GM21360 (cell line): ENCODE results near the gene EXOC6.

Experiments used
- ATAC-seq: cut with Tn5 transposase; IDR thresholded peaks from one replicate; pipeline ENCODE4 v1.9.1; 2021; ENCODE audit warnings: mild to moderate bottlenecking, moderate library complexity; ENCODE audit not compliant: unreplicated experiment

EXOC6 gene, protein sequence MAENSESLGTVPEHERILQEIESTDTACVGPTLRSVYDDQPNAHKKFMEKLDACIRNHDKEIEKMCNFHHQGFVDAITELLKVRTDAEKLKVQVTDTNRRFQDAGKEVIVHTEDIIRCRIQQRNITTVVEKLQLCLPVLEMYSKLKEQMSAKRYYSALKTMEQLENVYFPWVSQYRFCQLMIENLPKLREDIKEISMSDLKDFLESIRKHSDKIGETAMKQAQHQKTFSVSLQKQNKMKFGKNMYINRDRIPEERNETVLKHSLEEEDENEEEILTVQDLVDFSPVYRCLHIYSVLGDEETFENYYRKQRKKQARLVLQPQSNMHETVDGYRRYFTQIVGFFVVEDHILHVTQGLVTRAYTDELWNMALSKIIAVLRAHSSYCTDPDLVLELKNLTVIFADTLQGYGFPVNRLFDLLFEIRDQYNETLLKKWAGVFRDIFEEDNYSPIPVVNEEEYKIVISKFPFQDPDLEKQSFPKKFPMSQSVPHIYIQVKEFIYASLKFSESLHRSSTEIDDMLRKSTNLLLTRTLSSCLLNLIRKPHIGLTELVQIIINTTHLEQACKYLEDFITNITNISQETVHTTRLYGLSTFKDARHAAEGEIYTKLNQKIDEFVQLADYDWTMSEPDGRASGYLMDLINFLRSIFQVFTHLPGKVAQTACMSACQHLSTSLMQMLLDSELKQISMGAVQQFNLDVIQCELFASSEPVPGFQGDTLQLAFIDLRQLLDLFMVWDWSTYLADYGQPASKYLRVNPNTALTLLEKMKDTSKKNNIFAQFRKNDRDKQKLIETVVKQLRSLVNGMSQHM

DNA sequence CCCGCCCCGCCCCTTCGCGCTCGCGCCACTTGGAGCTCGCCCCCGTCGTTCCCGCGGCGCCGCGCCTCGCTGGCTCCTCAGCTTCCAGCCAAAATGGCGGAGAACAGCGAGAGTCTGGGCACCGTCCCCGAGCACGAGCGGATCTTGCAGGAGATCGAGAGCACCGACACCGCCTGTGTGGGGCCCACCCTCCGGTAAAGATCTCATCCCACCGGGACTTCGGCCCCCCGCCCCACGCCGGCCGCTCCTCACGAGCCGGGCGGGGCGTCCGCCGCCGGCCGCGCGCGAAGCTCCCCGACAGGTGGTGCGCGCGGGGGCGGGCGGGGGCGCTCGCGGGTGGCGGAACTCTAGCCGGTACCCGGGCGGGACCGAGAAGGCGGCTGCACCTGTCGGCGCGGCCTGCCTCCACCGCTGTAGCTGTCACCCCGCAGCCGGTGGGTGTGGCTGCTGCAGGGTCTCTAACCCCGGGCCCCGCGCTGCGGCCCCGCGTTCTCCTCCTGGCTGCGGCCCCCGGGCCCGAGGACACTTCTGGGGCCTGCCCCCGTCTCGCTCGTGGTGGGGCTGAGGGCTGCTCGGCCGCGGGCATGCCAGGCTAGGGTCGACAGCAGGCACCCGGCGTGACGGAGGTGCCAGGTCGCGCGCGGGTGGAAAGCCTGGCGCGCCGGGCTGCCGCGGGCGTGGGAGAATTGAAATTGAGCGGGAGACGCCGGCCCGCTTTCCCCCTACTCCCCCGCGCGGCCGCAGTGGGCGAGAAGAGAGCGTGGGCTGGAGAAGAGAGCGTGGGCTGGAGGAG, at the start of gene EXOC6:
EXOC6 (plus strand) TSS at position 80 of the 793 bp plus-strand sequence; CDS start at position 94, 14 bp downstream.
- peak; percentile 71 for ATAC-seq

DNA sequence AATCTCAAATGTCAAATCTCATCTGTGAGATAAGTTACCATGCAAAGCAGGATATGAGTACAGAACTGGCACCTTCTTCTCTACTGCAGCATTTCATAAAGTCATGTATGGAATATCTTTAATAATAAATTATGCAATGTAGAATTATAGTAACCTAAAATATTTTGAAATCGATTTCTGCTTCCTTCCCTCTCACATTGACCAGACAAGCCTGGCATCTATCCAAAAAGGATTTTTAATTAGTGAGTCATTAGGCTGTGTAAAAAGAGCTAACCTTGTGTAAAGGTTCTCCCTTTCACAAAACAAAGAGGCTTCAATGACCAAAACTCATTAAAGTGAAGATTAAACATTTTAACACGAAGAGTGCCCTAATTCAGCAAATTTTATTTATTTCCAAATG, 48.8 kb upstream of the EXOC6 start:
- no peak for ATAC-seq

DNA sequence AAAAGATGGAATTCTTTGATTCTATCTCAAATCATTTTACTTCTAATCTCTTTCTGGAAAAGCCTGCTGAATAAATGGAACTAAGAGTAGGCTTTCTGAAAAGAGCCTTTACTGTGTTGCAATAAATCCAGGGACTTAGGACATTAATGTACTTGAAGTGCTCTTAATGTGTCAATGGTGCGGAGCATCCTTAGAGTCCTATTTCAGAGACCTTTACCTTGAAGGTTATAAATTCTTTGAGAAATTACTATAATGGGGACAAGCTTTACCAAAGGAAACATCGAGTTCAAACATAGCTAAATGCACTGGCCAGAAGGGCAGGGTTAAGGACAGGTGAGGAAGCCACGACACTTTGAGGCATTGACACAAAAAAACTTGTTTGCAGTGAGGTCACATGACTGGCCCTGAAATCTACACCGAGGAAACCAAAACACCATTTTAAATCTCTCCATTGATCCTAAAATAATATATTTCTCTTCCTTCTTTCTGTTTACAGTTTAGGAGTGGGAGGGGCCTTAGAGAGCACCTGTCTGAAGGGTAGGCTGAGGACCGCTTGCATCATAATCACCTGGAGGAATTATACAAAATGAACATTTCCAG, 48.1 kb upstream of the EXOC6 start:
- no peak for ATAC-seq

DNA sequence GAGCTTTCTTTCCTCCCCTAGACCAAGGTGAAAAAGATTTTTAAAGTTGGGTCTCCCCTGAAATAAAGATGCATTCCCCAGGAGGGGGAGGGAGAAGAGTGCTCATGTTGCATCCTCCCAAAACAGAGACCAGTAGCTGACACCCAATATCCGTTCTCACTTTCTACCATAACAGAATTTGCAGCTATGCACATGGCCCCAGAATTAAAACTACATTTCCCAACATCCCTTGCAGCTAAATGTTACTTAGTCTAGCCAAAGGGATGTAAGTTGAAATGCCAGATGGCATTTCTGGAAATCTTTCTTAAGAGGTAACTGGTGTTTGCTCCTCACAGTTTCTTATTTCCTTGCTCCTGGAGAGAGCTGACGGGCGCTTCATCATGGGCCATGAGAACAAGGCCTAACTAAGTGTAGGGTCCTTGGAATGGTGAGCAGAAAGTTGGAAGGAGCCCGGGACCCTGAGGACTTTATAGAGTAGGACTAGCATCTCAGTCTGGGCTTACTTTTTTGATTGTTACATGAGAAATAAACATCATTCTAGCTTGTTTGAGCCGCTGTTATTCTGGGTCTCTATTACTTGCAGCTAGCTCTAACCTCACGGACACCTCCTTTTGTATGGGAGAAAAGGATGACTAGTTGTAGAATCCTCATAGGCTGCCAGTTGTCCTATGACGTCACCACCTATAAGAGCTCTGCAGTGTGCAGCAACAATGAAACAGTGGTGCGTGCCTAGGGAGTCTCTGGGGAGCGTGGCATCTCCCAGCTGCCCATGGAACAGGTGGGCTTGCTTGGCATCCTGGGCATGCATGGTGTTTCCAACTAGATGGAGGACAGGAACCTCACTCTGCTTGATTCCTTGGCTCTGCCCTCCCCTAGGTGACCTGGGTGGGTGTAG, 46.1 kb upstream of the EXOC6 start:
- no peak for ATAC-seq

DNA sequence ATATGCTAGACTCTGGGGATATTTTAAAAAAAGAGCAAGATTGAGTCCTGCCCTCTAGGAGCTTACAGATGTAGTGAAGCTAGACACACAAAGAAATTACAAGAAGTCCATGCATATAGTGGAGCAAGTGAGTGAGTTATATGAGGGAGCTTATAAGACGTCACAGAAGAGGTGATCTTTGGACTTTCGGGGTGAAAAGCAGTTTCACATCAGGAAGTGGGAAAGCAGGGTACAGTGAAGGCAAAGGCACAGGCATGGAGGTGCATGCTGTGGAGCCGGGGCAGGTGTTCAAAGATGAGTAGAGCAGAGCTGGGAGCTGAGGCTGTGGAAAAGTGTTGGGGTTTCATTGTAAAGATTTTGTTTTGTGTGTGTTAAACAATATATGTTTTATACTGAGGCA, 38.5 kb upstream of the EXOC6 start:
- ATAC-seq, result no peak

DNA sequence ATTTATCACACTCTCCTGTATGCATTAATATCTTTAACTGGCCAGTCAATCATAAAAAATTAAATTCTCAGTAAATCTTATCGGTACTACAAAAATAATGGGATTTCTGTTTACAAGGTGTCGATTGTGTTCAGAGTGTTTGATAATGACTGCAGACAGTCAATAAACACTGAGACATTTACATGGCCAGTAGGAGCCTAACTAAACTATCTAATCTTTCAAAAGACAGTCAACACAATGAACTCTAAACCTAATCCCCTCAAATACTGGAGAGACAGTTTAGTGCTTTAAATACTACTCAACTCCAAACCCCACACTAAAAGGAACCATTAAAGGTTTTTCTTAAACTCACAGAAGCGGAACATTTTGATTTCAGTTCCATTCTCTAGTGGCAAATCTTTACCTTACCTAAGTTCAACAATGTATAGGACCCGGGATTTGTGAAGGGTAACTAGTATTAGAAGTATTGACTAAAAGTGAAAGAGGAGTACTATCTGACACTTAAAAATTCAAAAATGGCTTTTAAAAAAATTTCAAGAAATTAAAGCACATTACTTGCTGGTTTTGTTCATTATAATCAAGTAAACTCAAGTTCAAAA, 37.3 kb upstream of the EXOC6 start:
- ATAC-seq, result no peak

DNA sequence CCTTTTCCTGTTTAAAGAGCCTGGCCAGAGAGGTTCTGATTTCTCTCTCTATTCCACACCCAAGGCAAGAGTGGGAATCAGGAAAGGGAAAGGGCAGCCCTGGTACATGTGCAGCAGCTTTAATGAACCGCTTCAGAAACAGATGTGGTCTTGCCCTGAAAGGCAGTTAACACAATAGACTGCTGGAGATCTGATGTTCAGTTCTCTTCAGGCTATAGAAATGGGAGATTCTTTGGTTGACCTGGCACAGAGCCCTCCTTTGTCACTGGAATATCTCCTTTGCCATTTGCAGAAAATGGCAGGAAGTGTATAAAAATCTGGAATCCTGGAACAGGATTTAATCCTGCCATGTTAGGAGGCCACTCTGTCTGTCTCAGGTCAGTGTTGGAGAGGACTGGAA, 36.3 kb upstream of the EXOC6 start:
- ATAC-seq, result no peak

DNA sequence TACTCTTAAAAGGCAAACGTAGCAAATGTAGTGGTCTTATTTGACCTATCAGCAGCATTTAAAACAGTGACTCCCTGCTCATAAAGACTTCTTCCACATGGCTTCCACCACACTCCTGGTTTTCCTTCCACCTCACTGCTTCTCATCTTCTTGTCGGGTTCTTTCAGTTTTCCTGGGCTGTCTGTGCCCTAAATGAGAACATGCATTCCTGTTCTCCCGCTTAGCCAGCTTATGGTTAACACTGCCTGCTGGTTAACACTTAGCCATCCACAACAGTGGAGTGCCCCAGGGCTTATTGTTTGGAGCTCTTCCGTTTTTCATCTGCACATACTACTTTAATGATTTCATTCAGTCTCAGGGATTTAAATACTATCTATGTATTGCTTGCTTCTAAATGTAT, 34.3 kb upstream of the EXOC6 start:
- no peak for ATAC-seq

DNA sequence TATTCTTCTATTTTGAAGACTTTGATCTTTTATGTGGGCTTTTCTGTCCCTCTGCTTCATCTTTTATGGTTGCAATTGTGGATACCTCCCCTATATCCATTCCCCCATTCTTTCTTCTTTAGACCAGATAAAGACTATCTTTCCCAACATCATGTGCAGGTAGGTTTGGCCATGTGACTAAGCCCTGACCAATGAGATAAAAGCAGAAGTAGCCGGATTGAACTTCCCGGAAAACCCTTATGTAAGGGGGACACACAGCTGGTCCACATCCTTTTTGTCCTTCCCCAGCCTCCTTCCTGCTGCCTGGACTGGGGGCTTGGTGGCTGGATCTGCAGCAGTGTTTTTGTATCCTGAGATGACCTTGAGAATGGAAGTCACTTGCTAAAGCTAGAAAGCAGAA, 33.5 kb upstream of the EXOC6 start:
- ATAC-seq, result no peak

DNA sequence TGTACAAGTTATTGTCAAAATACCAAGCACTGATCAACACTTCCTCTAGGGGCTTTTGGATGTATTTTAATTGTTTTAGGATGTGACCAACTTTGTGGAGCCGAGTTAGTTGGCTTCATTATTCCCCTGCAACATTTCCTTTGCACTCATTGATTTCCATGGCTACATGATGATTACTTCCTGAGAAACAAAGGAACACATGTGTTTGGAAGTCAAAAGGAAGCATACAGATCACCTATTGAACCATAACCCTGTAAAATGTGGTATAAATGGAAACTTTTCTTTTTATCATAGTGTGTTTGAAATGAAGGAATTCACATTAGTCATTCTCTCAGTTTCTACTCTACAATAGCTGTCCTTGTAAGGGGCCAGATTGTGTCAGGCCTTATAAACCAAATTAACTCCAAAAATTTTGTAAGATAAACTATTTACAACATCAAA, 32.2 kb upstream of the EXOC6 start:
- no peak for ATAC-seq

DNA sequence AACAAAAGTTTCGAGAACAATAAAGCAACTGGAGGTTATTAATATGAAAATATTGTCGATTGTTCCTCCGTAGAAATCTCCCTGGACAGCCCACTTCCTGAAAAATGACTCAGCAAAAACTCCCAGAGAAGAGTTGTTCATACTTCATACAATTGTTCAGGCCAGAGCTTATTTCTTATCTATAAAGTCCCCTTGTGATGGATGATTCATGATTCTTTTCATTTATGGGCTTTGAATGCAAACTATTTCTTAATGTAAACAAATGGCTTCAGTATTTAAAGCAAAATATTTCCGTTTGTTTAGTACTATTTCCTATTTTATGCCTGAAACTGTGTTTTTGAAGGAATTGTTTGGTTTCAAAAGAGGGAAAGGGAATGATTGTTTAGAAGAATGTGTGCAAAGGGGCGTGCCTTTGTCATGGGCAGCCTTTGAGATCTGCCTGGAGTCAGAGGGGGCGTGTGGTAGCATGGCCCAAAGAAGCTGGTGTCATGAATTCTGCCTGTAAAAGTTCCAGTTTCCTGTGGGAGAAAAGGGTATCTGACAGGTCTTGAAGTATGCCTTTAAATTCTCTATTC, 26.2 kb upstream of the EXOC6 start:
- ATAC-seq, result no peak

DNA sequence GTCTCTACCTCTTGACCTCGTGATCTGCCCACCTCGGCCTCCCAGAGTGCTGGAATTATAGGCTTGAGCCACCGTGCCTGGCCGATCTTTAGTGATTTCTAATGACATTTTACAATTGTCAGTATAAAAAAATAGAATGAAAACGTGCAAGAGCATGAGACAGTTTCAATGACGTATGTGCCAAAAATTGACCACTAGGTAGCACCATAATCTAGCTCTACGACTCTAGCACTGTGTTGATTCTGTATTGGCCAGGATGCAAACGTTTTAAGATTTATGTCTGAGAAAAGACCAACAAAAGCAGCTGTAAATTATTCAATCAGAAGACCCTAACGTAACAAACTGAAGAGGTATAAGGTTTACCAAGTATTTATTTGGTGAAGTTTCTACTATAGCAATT, 25.4 kb upstream of the EXOC6 start:
- ATAC-seq, result no peak

DNA sequence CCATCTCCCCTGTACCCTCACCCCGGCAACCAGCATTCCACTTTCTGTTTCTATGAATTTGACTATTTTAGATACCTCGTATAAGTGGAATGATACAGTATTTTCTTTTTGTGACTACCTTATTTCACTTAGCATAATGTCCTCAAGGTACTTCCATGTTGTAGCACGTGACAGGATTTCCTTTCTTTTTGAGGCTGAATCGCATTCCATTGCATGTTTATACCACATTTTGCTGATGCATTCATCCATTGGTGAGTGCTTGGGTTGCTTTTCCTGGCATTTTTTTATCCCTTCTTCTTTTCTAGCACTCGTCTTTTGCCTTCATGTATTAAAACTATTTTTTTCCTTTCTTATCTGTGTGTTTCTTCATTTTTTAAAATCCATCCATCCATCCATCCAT, 22.3 kb upstream of the EXOC6 start:
- ATAC-seq, result no peak

DNA sequence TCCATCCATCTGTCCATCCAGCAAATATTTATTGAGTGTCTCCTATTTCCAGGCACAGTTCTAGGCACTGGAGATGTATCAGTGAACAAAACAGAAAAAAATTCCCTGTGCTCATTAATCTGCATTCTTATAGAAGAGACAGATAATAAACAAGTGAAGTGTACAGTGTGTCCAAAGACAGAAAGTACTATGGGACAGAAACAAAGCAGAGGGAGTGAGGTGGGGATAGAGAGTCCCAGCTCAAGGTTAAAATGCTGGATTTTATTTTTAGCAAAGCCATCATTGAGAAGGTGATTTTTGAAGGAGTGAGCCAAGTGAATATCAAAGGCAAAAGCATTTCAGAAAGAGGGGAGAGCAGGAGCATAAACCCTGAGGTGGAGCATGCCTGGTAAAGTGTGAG, 21.8 kb upstream of the EXOC6 start:
- no peak for ATAC-seq

DNA sequence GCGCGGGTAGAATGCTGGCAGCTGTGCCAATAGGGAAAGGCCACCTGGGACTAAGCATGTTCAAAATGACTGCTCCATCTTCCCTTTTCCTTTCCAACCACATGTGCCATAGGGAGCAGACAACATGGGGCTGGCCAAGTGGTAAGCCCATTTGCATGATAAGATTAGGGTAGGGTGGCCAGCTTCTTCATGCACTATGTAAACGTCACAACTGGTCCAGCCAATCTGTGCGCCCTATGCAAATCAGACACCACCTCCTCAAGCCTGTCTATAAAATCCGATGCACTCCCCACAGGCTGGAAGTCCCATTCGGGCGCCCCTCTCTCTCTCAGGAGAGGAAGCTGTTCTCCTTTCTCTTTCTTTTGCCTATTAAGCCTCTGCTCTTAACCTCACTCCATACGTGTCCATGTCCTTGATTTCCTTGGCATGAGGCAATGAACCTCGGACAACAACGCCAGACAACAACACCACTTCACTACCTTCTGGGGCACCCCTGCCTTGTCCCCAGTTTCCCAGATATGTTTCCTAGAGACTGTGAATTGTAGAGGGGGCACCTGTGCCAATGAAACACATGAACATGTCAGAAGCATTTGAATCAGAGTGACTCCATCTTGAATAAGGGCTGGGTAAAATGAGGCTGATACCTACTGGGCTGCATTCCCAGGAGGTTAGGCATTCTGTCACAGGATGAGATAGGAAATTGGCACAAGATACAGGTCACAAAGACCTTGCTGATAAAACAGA, 19.1 kb upstream of the EXOC6 start:
- no peak for ATAC-seq

DNA sequence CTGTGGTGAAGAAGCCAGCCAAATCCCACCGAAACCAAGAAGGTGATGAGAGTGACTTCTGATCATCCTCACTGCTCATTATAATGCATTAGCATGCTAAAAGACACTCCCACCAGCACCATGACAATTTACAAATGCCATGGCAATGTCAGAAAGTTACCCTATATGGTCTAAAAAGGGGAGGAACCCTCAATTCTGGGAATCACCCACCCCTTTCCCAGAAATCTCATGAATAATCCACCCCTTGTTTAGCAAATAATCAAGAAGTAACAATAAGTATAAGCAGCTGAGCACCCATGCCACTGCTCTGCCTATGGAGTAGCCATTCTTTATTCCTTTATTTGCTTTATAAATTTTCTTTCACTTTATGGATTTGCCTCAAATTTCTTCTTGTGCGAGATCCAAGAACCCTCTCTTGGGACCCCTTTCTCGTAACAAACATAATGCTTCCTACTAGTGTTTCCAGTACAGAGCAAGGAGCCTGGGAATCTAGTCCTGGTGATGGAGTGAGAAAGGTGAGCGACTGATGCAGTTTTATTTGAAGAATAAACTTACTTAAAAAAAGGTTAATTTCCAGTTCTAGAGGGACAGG, 18.4 kb upstream of the EXOC6 start:
- ATAC-seq, result no peak

DNA sequence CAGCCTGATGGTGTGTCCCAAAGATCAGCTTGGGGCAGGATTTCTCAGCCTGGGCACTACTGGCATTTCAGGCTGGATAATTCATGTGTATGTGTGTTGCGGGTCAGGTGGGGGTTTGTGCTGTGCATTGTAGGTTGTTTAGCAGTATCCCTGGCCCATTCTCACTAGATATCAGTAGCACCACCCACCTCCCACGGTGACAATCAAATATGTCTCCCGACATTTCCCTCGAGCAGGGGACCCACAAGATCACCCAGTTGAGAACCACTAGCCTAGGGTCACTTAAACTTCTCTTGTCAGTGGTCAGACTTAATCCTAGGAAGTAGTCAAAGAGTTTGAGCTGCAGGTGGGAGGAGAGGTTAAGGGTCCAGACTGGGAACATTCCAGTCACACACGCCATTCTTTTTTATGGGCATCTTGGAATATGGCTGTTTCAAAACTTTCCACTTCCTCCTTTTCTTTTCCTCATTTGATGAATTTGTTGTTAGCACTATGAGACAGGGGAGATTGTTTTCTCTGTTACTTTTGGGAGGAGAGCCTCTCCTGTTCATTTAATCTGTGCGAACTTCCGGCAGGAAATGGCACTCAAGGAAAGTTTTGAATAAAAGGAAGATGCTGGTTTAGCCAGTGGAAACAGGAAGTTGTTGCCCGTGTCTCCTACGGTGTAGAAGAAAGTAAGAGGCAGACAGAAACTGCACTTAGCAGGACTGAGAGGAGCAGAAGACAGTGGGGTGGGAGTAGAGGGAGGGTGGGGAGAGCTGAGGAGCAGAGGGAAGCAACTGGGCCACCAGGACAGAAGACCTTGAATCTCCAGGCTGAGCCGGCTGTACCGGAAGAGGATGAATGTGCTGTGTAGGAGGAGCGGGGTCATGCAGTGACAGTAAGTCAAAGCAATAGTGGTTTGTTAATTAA, 17.6 kb upstream of the EXOC6 start:
- no peak for ATAC-seq
